Brain microvascular endothelial cell (primary cell): Measurements from ENCODE around the gene VSIR.

Experiments
- DNase-seq: peaks from one replicate; pipeline ENCODE4 v3.0.0-alpha.2; 2020
- H3K27ac ChIP-seq: fragments of 250-450 bp; sonication (Bioruptor Pico); 2 replicates; pipeline ENCODE4 v1.5.1; 2020; ENCODE audit warnings: mild to moderate bottlenecking, moderate library complexity
- H3K27me3 ChIP-seq: fragments of 250-450 bp; sonication (Bioruptor Pico); replicated peaks from 2 replicates; pipeline ENCODE4 v1.5.1; 2020; ENCODE audit warnings: mild to moderate bottlenecking
- H3K36me3 ChIP-seq: fragments of 250-450 bp; sonication (Bioruptor Pico); replicated peaks from 2 replicates; pipeline ENCODE4 v1.5.1; 2020; ENCODE audit warnings: mild to moderate bottlenecking
- H3K4me3 ChIP-seq: 2 replicates; pipeline ENCODE4 v1.5.1; 2011; ENCODE audit warnings: low read depth, mild to moderate bottlenecking, control low read depth, low read length, moderate library complexity
- in situ Hi-C: cut with HindIII; loops from 2 replicates; pipeline ENCODE4 v1.10.0; 2017; ENCODE audit warnings: low sequenced_read_pairs, low pct_ligation_motif_present
- TF ChIP-seq, protein P1 (sequence below): IDR thresholded peaks from 2 replicates; pipeline ENCODE4 v1.5.1; 2011; ENCODE audit warnings: low read depth, mild to moderate bottlenecking, moderate library complexity, low read length, control low read depth, inconsistent platforms; ENCODE audit errors: missing control alignments

VSIR gene

DNA sequence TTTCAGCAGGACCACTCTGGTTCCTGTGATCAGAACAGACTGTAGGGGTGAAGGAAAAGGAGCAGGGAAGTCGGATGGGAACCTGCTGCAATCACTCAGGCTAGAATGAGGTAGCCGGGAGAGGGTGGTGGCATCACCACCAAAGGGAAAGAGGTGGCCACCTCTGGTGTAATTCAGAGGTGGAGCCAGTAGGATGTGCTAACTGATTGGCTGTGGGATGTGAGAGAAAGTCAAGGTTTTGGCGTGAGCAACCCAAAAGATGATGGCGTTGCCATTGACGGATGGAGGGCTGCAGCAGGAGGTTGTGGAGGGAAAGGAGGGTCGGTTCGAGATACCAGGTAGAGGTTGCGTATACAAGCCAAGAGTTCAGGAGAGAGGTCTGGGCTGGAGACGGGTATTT lies 7.4 kb upstream of the VSIR start:
- no peak overlapping the region for H3K4me3 ChIP-seq
- DNase-seq: no peak
- H3K27me3 ChIP-seq: no peaks in the 10 kb centered on the region
- in situ Hi-C loops: no loop called here
- H3K36me3 ChIP-seq: no peaks in the 10 kb centered on the region
- TF ChIP-seq, protein P1, sequence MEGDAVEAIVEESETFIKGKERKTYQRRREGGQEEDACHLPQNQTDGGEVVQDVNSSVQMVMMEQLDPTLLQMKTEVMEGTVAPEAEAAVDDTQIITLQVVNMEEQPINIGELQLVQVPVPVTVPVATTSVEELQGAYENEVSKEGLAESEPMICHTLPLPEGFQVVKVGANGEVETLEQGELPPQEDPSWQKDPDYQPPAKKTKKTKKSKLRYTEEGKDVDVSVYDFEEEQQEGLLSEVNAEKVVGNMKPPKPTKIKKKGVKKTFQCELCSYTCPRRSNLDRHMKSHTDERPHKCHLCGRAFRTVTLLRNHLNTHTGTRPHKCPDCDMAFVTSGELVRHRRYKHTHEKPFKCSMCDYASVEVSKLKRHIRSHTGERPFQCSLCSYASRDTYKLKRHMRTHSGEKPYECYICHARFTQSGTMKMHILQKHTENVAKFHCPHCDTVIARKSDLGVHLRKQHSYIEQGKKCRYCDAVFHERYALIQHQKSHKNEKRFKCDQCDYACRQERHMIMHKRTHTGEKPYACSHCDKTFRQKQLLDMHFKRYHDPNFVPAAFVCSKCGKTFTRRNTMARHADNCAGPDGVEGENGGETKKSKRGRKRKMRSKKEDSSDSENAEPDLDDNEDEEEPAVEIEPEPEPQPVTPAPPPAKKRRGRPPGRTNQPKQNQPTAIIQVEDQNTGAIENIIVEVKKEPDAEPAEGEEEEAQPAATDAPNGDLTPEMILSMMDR: no peak
- no peak overlapping the region for H3K27ac ChIP-seq

DNA sequence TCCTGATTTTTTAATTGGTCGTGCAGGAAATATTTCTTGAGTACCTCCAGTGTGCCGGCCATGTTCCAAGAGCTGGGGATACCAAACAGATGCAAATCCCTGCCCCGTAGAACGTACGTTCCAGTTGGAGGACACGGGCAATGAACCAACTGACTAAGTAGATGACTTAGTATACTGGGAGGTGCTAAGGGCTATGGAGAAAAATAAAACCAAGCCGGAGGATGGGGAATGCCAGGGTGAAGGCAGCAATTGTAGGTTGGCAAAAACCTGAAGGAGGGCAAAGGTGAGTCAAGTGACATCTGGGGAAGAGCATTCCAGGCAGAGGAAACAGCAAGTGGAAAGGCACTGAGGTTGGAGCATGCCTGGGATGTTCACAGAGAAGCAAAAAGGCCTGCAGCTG lies 6.8 kb upstream of the VSIR start:
- DNase-seq: no peak
- in situ Hi-C loops: no loop called here

DNA sequence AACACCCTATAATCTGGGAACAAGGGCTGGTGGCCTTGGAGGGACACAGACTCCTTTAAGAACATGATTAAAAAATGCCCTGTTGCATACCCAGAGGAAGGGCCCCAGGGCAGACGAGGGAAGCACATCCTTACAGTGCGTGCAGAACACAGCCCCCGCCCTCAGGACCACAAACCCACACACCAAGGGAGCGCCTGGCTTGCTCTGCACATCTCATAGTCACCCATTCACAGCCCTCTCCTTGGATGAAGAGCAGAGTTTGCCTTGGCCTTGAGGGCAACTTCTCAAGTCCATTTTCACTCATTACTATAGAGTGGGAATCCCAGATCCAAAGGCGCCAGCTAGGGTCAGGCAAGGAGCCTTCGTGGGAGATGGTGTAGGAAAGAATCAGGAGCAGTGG lies 6.3 kb upstream of the VSIR start:
- no peak for DNase-seq
- Histone ChIP-seq H3K27ac (no peak overlapping the region), H3K27me3 (no peaks in the 10 kb centered on the region), H3K36me3 (no peaks in the 10 kb centered on the region), H3K4me3 (no peak overlapping the region)
- in situ Hi-C loops: no loop called here
- TF ChIP-seq, protein P1: no peak

More for the DNA sequence above, 6.8 kb upstream of the VSIR start:
- no peaks in the 10 kb centered on the region for H3K27me3 ChIP-seq
- H3K4me3 ChIP-seq: no peak overlapping the region
- no peaks in the 10 kb centered on the region for H3K36me3 ChIP-seq
- no peak overlapping the region for H3K27ac ChIP-seq
- TF ChIP-seq, protein P1: no peak

DNA sequence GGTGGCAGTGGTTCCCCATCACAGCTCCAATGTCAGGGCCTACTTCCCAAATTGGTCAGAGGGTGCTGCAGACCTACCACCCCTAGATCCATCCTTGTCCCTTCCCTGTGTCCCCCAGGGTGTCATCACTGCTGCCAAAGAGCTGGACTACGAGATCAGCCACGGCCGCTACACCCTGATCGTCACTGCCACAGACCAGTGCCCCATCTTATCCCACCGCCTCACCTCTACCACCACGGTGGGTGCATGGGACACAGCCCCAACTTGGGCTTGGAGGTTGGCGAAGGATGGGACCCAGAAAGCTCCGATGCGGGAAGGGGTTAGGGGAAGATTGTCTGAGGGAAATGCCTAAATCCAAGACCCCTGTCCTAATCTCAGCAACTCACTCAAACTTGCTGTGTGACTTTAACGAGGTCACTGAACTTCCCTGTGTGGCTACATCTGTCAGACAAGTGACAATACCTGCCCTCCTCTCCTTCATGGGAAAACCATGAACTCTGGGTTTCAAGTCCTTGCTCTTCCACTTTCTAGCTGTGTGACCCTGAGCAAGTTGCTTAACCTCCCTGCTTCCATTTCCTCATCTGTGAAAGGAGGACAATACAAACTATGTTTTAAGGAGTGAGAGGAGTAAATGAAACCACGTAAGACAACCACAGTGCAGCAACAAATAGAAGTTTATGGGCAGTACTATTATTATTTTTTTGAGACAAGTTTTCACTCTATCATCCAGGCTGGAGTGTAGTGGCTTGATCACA lies 4.9 kb upstream of the VSIR start:
- no peak for DNase-seq
- H3K27ac ChIP-seq: no peak overlapping the region

DNA sequence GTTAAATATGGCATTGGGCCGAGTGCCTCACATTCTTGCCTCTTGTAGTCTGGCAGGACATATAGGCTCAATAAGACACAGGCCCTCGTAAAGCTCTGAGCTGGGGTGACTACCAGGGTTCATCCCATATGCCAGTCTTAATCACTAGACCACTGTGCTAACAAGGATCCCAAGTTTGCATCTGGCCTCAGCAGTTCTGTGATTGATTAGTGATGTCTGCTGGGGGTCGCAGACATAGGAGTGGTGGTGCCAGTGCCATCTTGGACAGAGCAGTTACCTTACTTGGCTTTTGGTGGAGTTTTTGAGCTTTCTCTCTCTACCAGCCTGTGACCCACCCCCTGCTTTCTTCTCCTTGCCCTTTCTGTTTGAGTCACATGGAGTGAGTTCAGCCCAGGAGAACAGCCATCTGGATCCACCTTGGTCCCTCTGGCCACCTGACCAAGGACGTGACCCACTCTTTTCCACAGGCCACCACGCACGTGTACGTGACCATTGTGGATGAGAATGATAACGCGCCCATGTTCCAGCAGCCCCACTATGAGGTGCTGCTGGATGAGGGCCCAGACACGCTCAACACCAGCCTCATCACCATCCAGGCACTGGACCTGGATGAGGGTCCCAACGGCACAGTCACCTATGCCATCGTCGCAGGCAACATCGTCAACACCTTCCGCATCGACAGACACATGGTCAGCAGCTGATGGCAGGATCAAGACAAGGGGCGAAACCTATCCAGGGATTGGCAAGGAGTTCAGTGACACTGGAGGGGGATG lies 4.1 kb upstream of the VSIR start:
- no peak overlapping the region for H3K27ac ChIP-seq
- no peaks in the 10 kb centered on the region for H3K27me3 ChIP-seq
- DNase-seq: no peak
- in situ Hi-C loops: no loop called here
- TF ChIP-seq, protein P1: no peak
- no peaks in the 10 kb centered on the region for H3K36me3 ChIP-seq
- H3K4me3 ChIP-seq: no peak overlapping the region

More for the DNA sequence above, 4.9 kb upstream of the VSIR start:
- TF ChIP-seq, protein P1: no peak
- Histone ChIP-seq H3K27me3 (no peaks in the 10 kb centered on the region), H3K36me3 (no peaks in the 10 kb centered on the region), H3K4me3 (no peak overlapping the region)
- in situ Hi-C loops: no loop called here
